CD14-positive monocyte (primary cell): Measurements from ENCODE around the gene HAO1. TPM values are rescaled to one million over a fixed set of nuclear protein-coding genes. Genes with fewer than 3 reads are reported as not detected.
A peak's percentile ranks its signal among the peaks of the same experiment; 100 is the strongest.

Experiments used
- DNase-seq, 3 donors: peaks; one replicate each; pipeline ENCODE4 v3.0.0-alpha.2; 2011 to 2022
- H2AFZ ChIP-seq: 2 replicates; pipeline ENCODE4 v1.6.0; 2012; ENCODE audit warnings: mild to moderate bottlenecking, low read depth, low read length, inconsistent platforms; ENCODE audit not compliant: insufficient read depth, poor library complexity, severe bottlenecking
- H3K27ac ChIP-seq, 2 donors: 1 replicate in 1 of 2; 2 replicates in 1 of 2; pipeline ENCODE4 v1.5.1; 2012 to 2013; ENCODE audit warnings: low read length in 2 of 2, control low read depth in 1 of 2, inconsistent platforms in 1 of 2, low read depth in 1 of 2, mild to moderate bottlenecking in 1 of 2
- H3K27me3 ChIP-seq, 2 donors: one replicate each; pipeline versions ENCODE4 v1.6.0 to v1.6.1; 2011 to 2013; ENCODE audit warnings: low read length in 2 of 2; ENCODE audit not compliant: control insufficient read depth in 2 of 2, insufficient read depth in 2 of 2
- H3K36me3 ChIP-seq, 2 donors: replicated peaks in 1 of 2; 1 replicate in 1 of 2; 2 replicates in 1 of 2; pipeline versions ENCODE4 v1.5.1 to v1.6.1; 2012 to 2013; ENCODE audit warnings: low read length in 2 of 2, control low read depth in 1 of 2, inconsistent platforms in 1 of 2, mild to moderate bottlenecking in 1 of 2; ENCODE audit not compliant: insufficient read depth in 2 of 2, control insufficient read depth in 1 of 2
- H3K4me1 ChIP-seq, 2 donors: 1 replicate in 1 of 2; 2 replicates in 1 of 2; pipeline versions ENCODE4 v1.5.1 to v1.6.1; 2012 to 2013; ENCODE audit warnings: low read length in 2 of 2, control low read depth in 1 of 2, inconsistent platforms in 1 of 2, mild to moderate bottlenecking in 1 of 2, moderate library complexity in 1 of 2; ENCODE audit not compliant: insufficient read depth in 2 of 2, control insufficient read depth in 1 of 2
- H3K4me2 ChIP-seq: replicated peaks from 2 replicates; pipeline ENCODE3; 2012; ENCODE audit warnings: low read length, moderate library complexity, mild to moderate bottlenecking; ENCODE audit not compliant: poor library complexity, severe bottlenecking; ENCODE audit errors: extremely low read depth
- H3K4me3 ChIP-seq, 3 experiments: fragments of 200-600 bp in 1 of 3; sonication (generic) in 1 of 3; replicated peaks in 1 of 3; 1 replicate in 2 of 3; 2 replicates in 1 of 3; pipeline ENCODE4 v1.5.1; 2011 to 2013; ENCODE audit warnings: low read length in 3 of 3, mild to moderate bottlenecking in 3 of 3, control low read depth in 2 of 3, low read depth in 2 of 3, inconsistent platforms in 1 of 3, moderate library complexity in 1 of 3
- H3K79me2 ChIP-seq: 2 replicates; pipeline ENCODE4 v1.6.0; 2012; ENCODE audit warnings: mild to moderate bottlenecking, control low read depth, inconsistent platforms, low read length, moderate library complexity; ENCODE audit not compliant: insufficient read depth
- H3K9ac ChIP-seq: 2 replicates; pipeline ENCODE4 v1.6.0; 2017; ENCODE audit warnings: low read length, mild to moderate bottlenecking; ENCODE audit not compliant: insufficient read depth, poor library complexity, severe bottlenecking
- H3K9me3 ChIP-seq, 2 donors: replicated peaks in 1 of 2; 1 replicate in 1 of 2; 2 replicates in 1 of 2; pipeline versions ENCODE4 v1.5.1 to v1.6.1; 2012 to 2013; ENCODE audit warnings: low read length in 2 of 2, control low read depth in 1 of 2; ENCODE audit not compliant: control insufficient read depth in 1 of 2, insufficient read depth in 1 of 2
- H4K20me1 ChIP-seq: 2 replicates; pipeline ENCODE4 v1.6.0; 2012; ENCODE audit warnings: mild to moderate bottlenecking, low read length, control low read depth, moderate library complexity; ENCODE audit not compliant: insufficient read depth
- H3K27ac Mint-ChIP-seq, 7 donors: one replicate each; pipeline ENCODE4 v1.8.0; 2020; ENCODE audit warnings: mild to moderate bottlenecking in 7 of 7, mixed read lengths in 7 of 7, moderate library complexity in 6 of 7, inconsistent platforms in 2 of 7
- H3K27me3 Mint-ChIP-seq, 3 donors: one replicate each; pipeline ENCODE4 v1.8.0; 2021 to 2022; ENCODE audit warnings: low read depth in 3 of 3, mild to moderate bottlenecking in 3 of 3, mixed read lengths in 3 of 3, moderate library complexity in 3 of 3, inconsistent platforms in 1 of 3
- H3K36me3 Mint-ChIP-seq, 2 donors: one replicate each; pipeline ENCODE4 v1.8.0; 2020; ENCODE audit warnings: mixed read lengths in 2 of 2, inconsistent platforms in 1 of 2, mild to moderate bottlenecking in 1 of 2
- H3K4me1 Mint-ChIP-seq: one replicate; pipeline ENCODE4 v1.8.0; 2020; ENCODE audit warnings: mild to moderate bottlenecking, mixed read lengths
- H3K4me3 Mint-ChIP-seq, 2 donors: one replicate each; pipeline ENCODE4 v1.8.0; 2020; ENCODE audit warnings: mild to moderate bottlenecking in 2 of 2, mixed read lengths in 2 of 2, moderate library complexity in 1 of 2
- H3K9me3 Mint-ChIP-seq, 7 donors: one replicate each; pipeline ENCODE4 v1.8.0; 2020 to 2022; ENCODE audit warnings: mixed read lengths in 7 of 7, mild to moderate bottlenecking in 6 of 7, moderate library complexity in 6 of 7, inconsistent platforms in 2 of 7
- CTCF ChIP-seq: fragments of 200-600 bp; IDR thresholded peaks from one replicate; pipeline ENCODE4 v1.8.0; 2022; ENCODE audit warnings: antibody characterized with exemption, mild to moderate bottlenecking
- WGBS: methylation state at CpG from one replicate; pipeline ENCODE4 v1.1.5; 2013; ENCODE audit warnings: missing lambda C conversion rate; ENCODE audit not compliant: insufficient coverage; 5-methylcytosine and 5-hydroxymethylcytosine counted together
- intact Hi-C, 2 donors: fragments of 100-400 bp; cut with micrococcal nuclease; formaldehyde crosslinking; loops; one replicate each; pipeline versions ENCODE4 v1.15.0 to v1.15.1; 2023
- polyA plus RNA-seq, 3 donors: library from polyadenylated mRNA; depleted of rRNA in 1 of 3; unstranded in 2 of 3; stranded (reverse) in 1 of 3; fragments of 300-500 nt in 2 of 3; fragments of >200 nt in 1 of 3; fragmentation: Illumina TruSeq in 2 of 3; gene quantifications; 1 replicate in 2 of 3; 2 replicates in 1 of 3; pipeline ENCODE4 v1.2.3, GENCODE V29; 2012 to 2021

HAO1 gene
- polyA plus RNA-seq, 3 donors, result not detected

- no peak overlapping the region for H3K4me3 Mint-ChIP-seq
- TF ChIP-seq CTCF, result peak; percentile 42
- Histone ChIP-seq H3K27ac (no peak overlapping the region), H3K4me2 (no peak overlapping the region), H3K79me2 (no peaks in the 10 kb centered on the region), H3K9me3 (no peaks in the 10 kb centered on the region), H3K4me1 (peaks cover 9 to 10% of the 10 kb centered on the region in 2 donors), H3K9ac (no peak overlapping the region), H3K36me3 (no peaks in the 10 kb centered on the region), H3K4me3 (no peak overlapping the region), H2AFZ (no peak overlapping the region), H3K27me3 (no peaks in the 10 kb centered on the region), H4K20me1 (no peaks in the 10 kb centered on the region)
- H3K4me1 Mint-ChIP-seq, result peaks cover 14% of the 10 kb centered on the region
- no peak overlapping the region for H3K27ac Mint-ChIP-seq
- H3K36me3 Mint-ChIP-seq, result no peaks in the 10 kb centered on the region
- H3K9me3 Mint-ChIP-seq, result no peaks in the 10 kb centered on the region
- H3K27me3 Mint-ChIP-seq, result peaks cover 3 to 9% (median 9%) of the 10 kb centered on the region in 3 donors
- WGBS, result no CpG with 5 or more reads among the region's 3 CpGs
- peak in 1 of 3 donors; percentile 8 for DNase-seq
- intact Hi-C loops, result no loop called here
Observed at GRCh38 chr20:7859356-7859802, 80.9 kb downstream of the HAO1 start.

- Mint-ChIP-seq H3K27ac (peak overlapping the region in 1 of 7 donors; percentile 41), H3K27me3 (peaks cover 4 to 11% (median 8%) of the 10 kb centered on the region in 3 donors), H3K9me3 (no peaks in the 10 kb centered on the region), H3K36me3 (no peaks in the 10 kb centered on the region), H3K4me3 (no peak overlapping the region), H3K4me1 (peaks cover 14% of the 10 kb centered on the region)
- TF ChIP-seq CTCF, result no peak
- no peak for DNase-seq
- Histone ChIP-seq H3K9me3 (no peaks in the 10 kb centered on the region), H3K27ac (no peak overlapping the region), H3K27me3 (no peaks in the 10 kb centered on the region), H2AFZ (no peak overlapping the region), H3K79me2 (no peaks in the 10 kb centered on the region), H3K9ac (no peak overlapping the region), H3K4me2 (no peak overlapping the region), H3K4me3 (no peak overlapping the region), H3K36me3 (no peaks in the 10 kb centered on the region), H3K4me1 (peaks cover 9 to 10% of the 10 kb centered on the region in 2 donors), H4K20me1 (no peaks in the 10 kb centered on the region)
- intact Hi-C loops, result no loop called here
- 57% methylated on average over 4 of the region's 4 CpGs for WGBS
Observed at GRCh38 chr20:7858734-7859250, 81.5 kb downstream of the HAO1 start.
